OCI-LY1 (cell line): Measurements from ENCODE around the gene TRAPPC2L.

ENCODE experiments used
- CTCF ChIP-seq: fragments of 200-600 bp; sonication (generic), shearing (Covaris generic); IDR thresholded peaks from 2 replicates; pipeline ENCODE4 v1.5.1; 2017; ENCODE audit warnings: mild to moderate bottlenecking, antibody characterized with exemption, low read length, moderate library complexity, mixed read lengths
- EZH2 ChIP-seq: fragments of 200-600 bp; sonication (generic), shearing (Covaris generic); IDR thresholded peaks from 2 replicates; pipeline ENCODE4 v1.8.0; 2017; ENCODE audit warnings: borderline replicate concordance, mixed run types, mild to moderate bottlenecking, antibody characterized with exemption, low read length, moderate library complexity, mixed read lengths

DNA sequence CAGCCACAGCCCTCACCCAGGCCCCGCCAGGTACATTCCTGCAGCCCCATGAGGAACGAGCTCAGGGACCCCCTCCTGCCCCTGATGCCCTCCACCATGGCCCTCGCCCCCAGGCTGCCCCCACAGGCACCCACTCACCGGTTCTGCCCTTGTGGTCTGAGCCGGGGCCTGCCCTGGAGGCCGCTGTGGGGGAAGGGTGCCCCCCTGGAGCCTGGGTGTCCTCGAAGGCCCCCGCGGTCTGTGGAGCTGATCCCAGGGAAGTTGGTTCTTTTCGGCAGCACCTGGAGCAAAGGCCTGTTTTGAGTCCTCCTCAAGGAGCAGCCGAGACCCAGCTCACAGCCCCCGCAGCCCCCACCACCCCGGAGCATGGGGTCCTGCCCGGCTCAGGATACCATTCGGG lies 7.2 kb downstream of the TRAPPC2L start:
- TF ChIP-seq CTCF (no peak), EZH2 (no peak)
